Endothelial cell of umbilical vein (primary cell): ENCODE results near the gene TNS4. TPM values are rescaled to one million over a fixed set of nuclear protein-coding genes. Genes with fewer than 3 reads are reported as not detected.

Experiments
- BruUV-seq: library from RNA; stranded (reverse); fragments of 400-500 nt; replicated peaks from 2 replicates; lab custom pipeline; 2021; lab: Mats Ljungman, UMichigan
- CTCF ChIA-PET: fragments of 300-600, 350-600 bp; sonication (Branson Sonifier 250); formaldehyde crosslinking; loops from one replicate; lab custom pipeline; 2021; ENCODE audit warnings: antibody characterized with exemption, inconsistent platforms; lab: Charles Lee
- POLR2A ChIA-PET: fragments of 300-600, 350-600 bp; sonication (Branson Sonifier 250); formaldehyde crosslinking; loops from one replicate; lab custom pipeline; 2021; ENCODE audit warnings: antibody characterized with exemption, inconsistent platforms; lab: Charles Lee
- DNase-seq: peaks from one replicate; pipeline ENCODE4 v3.0.0-alpha.2; 2011; ENCODE audit warnings: low read depth, low spot score
- FAIRE-seq: peaks from 2 replicates; lab custom pipeline; 2011; peaks lifted over from hg19 to GRCh38; lab: Jason Lieb, UNC
- H2AFZ ChIP-seq: 2 replicates; pipeline ENCODE4 v1.6.0; 2012; ENCODE audit warnings: low read depth, low read length, control low read depth, inconsistent platforms
- H3K27ac ChIP-seq: 2 replicates; pipeline ENCODE4 v1.5.1; 2011; ENCODE audit warnings: low read depth, mild to moderate bottlenecking, control low read depth, low read length, moderate library complexity; ENCODE audit not compliant: insufficient read depth
- H3K27me3 ChIP-seq, 2 experiments: 2 replicates each; pipeline versions ENCODE4 v1.6.0 to v1.6.1; 2011; ENCODE audit warnings: low read length in 2 of 2, mixed read lengths in 1 of 2; ENCODE audit not compliant: control insufficient read depth in 2 of 2, insufficient read depth in 2 of 2
- H3K36me3 ChIP-seq, 2 experiments: 2 replicates in 1 of 2; 3 replicates in 1 of 2; pipeline ENCODE4 v1.5.1; 2011; ENCODE audit warnings: low read length in 2 of 2, mild to moderate bottlenecking in 1 of 2, moderate library complexity in 1 of 2; ENCODE audit not compliant: control insufficient read depth in 2 of 2, insufficient read depth in 2 of 2; ENCODE audit errors: extremely low read depth in 1 of 2
- H3K4me1 ChIP-seq: 3 replicates; pipeline ENCODE4 v1.5.1; 2011; ENCODE audit warnings: mild to moderate bottlenecking, low read length; ENCODE audit not compliant: control insufficient read depth, insufficient read depth; ENCODE audit errors: extremely low read depth
- H3K4me2 ChIP-seq: 2 replicates; pipeline ENCODE4 v1.6.1; 2011; ENCODE audit warnings: low read length, control low read depth, mixed read lengths; ENCODE audit not compliant: insufficient read depth
- H3K4me3 ChIP-seq, 3 experiments: fragments of 200-600 bp in 1 of 3; sonication (generic), shearing (Covaris generic) in 1 of 3; replicated peaks in 1 of 3; 2 replicates each; pipeline ENCODE4 v1.5.1; 2011 to 2016; ENCODE audit warnings: control low read depth in 3 of 3, low read length in 3 of 3, mild to moderate bottlenecking in 2 of 3, inconsistent platforms in 1 of 3, low read depth in 1 of 3, moderate library complexity in 1 of 3; ENCODE audit not compliant: insufficient read depth in 1 of 3
- H3K79me2 ChIP-seq: 2 replicates; pipeline ENCODE4 v1.6.0; 2012; ENCODE audit warnings: low read length, inconsistent platforms; ENCODE audit not compliant: control insufficient read depth, insufficient read depth
- H3K9ac ChIP-seq: replicated peaks from 2 replicates; pipeline ENCODE3; 2011; ENCODE audit warnings: low read length, control low read depth; ENCODE audit not compliant: insufficient read depth; ENCODE audit errors: extremely low read depth
- H3K9me1 ChIP-seq: replicated peaks from 3 replicates; pipeline ENCODE4 v1.6.0; 2011; ENCODE audit warnings: mild to moderate bottlenecking, low read length; ENCODE audit not compliant: control insufficient read depth, insufficient read depth; ENCODE audit errors: extremely low read depth
- H3K9me3 ChIP-seq: replicated peaks from 2 replicates; pipeline ENCODE4 v1.5.1; 2012; ENCODE audit warnings: low read length, inconsistent platforms; ENCODE audit not compliant: control insufficient read depth, insufficient read depth
- H4K20me1 ChIP-seq: replicated peaks from 2 replicates; pipeline ENCODE3; 2011; ENCODE audit warnings: mild to moderate bottlenecking, low read length; ENCODE audit not compliant: control insufficient read depth, insufficient read depth; ENCODE audit errors: extremely low read depth
- EZH2 ChIP-seq: IDR thresholded peaks from 2 replicates; pipeline ENCODE4 v1.6.1; 2012; ENCODE audit warnings: borderline replicate concordance, low read depth, mild to moderate bottlenecking, moderate library complexity, low read length, inconsistent platforms; ENCODE audit not compliant: severe bottlenecking
- FOS ChIP-seq: IDR thresholded peaks from 2 replicates; pipeline ENCODE4 v1.6.1; 2011; ENCODE audit warnings: mild to moderate bottlenecking, low read length, moderate library complexity, borderline replicate concordance; ENCODE audit not compliant: insufficient read depth
- GATA2 ChIP-seq: IDR thresholded peaks from 2 replicates; pipeline ENCODE4 v1.7.0; 2011; ENCODE audit warnings: low read depth, mild to moderate bottlenecking, moderate library complexity, mixed read lengths, low read length; ENCODE audit not compliant: insufficient read length, insufficient read depth
- JUN ChIP-seq: IDR thresholded peaks from 2 replicates; pipeline ENCODE4 v1.6.1; 2011; ENCODE audit warnings: borderline replicate concordance, low read depth; ENCODE audit not compliant: insufficient read length, insufficient read depth
- MYC ChIP-seq: IDR thresholded peaks from one replicate; pipeline ENCODE4 v1.6.1; 2011; ENCODE audit warnings: mild to moderate bottlenecking, low read depth, low read length
- POLR2A ChIP-seq: IDR thresholded peaks from 2 replicates; pipeline ENCODE4 v1.6.1; 2012; ENCODE audit warnings: low read depth, mild to moderate bottlenecking, control low read depth, low read length
- POLR2AphosphoS5 ChIP-seq: IDR thresholded peaks from 2 replicates; pipeline ENCODE4 v1.6.1; 2012; ENCODE audit warnings: low read depth, mild to moderate bottlenecking, control low read depth, low read length, moderate library complexity; ENCODE audit not compliant: insufficient read depth
- dilution Hi-C: fragments of 300-500 bp; cut with MboI; formaldehyde crosslinking; loops from one replicate; pipeline ENCODE4 v1.15.0; 2019; ENCODE audit warnings: low sequenced_read_pairs; ENCODE audit not compliant: extremely low pct_ligation_motif_present
- intact Hi-C: fragments of 100-400 bp; cut with micrococcal nuclease; formaldehyde crosslinking; loops from one replicate; pipeline ENCODE4 v1.10.0; 2022
- polyA plus RNA-seq, 4 experiments: library from polyadenylated mRNA; depleted of rRNA in 3 of 4; stranded (reverse) in 3 of 4; unstranded in 1 of 4; fragments of >200 nt; gene quantifications; 2 replicates each; pipeline versions ENCODE4 v1.2.1 to v1.2.3, GENCODE V29; 2011 to 2012; ENCODE audit warnings: missing spikeins in 1 of 4
- total RNA-seq: library from RNA; stranded (reverse); gene quantifications from 2 replicates; pipeline ENCODE4 v1.2.3, GENCODE V29; 2021
- TF ChIP-seq, protein P1 (sequence below): IDR thresholded peaks from 2 replicates; pipeline ENCODE4 v1.6.1; 2011; ENCODE audit not compliant: insufficient read depth, insufficient read length
- TF ChIP-seq, protein P2 (sequence below), 2 donors: IDR thresholded peaks; 1 replicate in 1 of 2; 2 replicates in 1 of 2; pipeline ENCODE4 v1.5.1; 2011; ENCODE audit warnings: low read length in 2 of 2, mild to moderate bottlenecking in 2 of 2, moderate library complexity in 2 of 2, control low read depth in 1 of 2, inconsistent platforms in 1 of 2, low read depth in 1 of 2; ENCODE audit not compliant: insufficient read depth in 1 of 2; ENCODE audit errors: extremely low read depth in 1 of 2

Gene TNS4
- total and polyA plus RNA-seq, 2 donors (not counting 3 experiments of a cell fraction or from before 2014, with no cell fraction given): not detected

DNA sequence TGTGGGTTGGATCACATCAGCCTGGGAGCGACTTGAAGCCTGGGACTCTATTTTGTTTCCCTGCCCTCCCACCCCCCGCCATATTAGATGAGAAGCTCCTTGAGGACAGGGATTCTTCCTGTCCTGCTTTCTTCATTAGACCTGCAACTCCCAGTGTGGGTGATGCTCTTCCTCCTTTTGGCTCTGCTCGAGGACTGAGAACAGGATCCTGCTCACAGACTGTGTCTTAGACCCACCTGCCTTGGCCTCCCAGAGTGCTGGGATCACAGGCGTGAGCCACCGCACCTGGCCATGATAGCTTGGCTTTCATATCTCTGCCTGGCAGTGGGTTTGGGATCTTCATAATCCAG is 21.5 kb upstream of the TNS4 start:
- DNase-seq: no peak
- Histone ChIP-seq H4K20me1 (no peaks in the 10 kb centered on the region), H3K9ac (no peak overlapping the region), H3K4me1 (no peaks in the 10 kb centered on the region), H3K4me2 (no peak overlapping the region), H3K36me3 (no peaks in the 10 kb centered on the region), H3K79me2 (no peaks in the 10 kb centered on the region), H3K9me1 (no peaks in the 10 kb centered on the region), H3K27ac (no peak overlapping the region), H3K4me3 (no peak overlapping the region), H3K27me3 (peaks cover 31 to 43% of the 10 kb centered on the region in 2 experiments), H3K9me3 (no peaks in the 10 kb centered on the region), H2AFZ (no peak overlapping the region)
- CTCF ChIA-PET: interaction anchor here (1.4 to 1.8 kb wide), 2 partner anchors 10 to 46 kb away, joined by 4 to 11 read pairs; no protein-coding TSS in a partner anchor
- dilution Hi-C loops: no loop called here
- intact Hi-C loops: no loop called here
- TF ChIP-seq, protein P1, sequence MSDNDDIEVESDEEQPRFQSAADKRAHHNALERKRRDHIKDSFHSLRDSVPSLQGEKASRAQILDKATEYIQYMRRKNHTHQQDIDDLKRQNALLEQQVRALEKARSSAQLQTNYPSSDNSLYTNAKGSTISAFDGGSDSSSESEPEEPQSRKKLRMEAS: no peak
- TF ChIP-seq FOS: no peak
- no peak for TF ChIP-seq POLR2AphosphoS5
- no peak for TF ChIP-seq JUN
- TF ChIP-seq GATA2: no peak
- no peak for TF ChIP-seq MYC
- TF ChIP-seq POLR2A: no peak
- TF ChIP-seq EZH2: no peak
- TF ChIP-seq, protein P2, sequence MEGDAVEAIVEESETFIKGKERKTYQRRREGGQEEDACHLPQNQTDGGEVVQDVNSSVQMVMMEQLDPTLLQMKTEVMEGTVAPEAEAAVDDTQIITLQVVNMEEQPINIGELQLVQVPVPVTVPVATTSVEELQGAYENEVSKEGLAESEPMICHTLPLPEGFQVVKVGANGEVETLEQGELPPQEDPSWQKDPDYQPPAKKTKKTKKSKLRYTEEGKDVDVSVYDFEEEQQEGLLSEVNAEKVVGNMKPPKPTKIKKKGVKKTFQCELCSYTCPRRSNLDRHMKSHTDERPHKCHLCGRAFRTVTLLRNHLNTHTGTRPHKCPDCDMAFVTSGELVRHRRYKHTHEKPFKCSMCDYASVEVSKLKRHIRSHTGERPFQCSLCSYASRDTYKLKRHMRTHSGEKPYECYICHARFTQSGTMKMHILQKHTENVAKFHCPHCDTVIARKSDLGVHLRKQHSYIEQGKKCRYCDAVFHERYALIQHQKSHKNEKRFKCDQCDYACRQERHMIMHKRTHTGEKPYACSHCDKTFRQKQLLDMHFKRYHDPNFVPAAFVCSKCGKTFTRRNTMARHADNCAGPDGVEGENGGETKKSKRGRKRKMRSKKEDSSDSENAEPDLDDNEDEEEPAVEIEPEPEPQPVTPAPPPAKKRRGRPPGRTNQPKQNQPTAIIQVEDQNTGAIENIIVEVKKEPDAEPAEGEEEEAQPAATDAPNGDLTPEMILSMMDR (IDR thresholded peaks at IDR 0.05; ENCODE audit: extremely low read depth in 1 of 2, insufficient read depth in 1 of 2, low read depth in 1 of 2, low read length in 2 of 2): no peak
- POLR2A ChIA-PET: no interaction called here
- no TSS peak for BruUV-seq
- no peak for FAIRE-seq
